Mesenchymal stem cell (in vitro differentiated cells and primary cell): ENCODE results near the gene DHRS4L2.

ENCODE experiments used
- DNase-seq: peaks from one replicate; pipeline ENCODE4 v3.0.0-alpha.2; 2013
- H2AFZ ChIP-seq: one replicate; pipeline ENCODE4 v1.6.1; 2013; ENCODE audit warnings: low read depth, mild to moderate bottlenecking, control low read depth, inconsistent platforms, low read length, moderate library complexity
- H2AK5ac ChIP-seq: 2 replicates; pipeline ENCODE4 v1.6.1; 2013; ENCODE audit warnings: low read length, moderate library complexity, mild to moderate bottlenecking, inconsistent platforms; ENCODE audit not compliant: severe bottlenecking
- H2BK120ac ChIP-seq: one replicate; pipeline ENCODE4 v1.6.1; 2013; ENCODE audit warnings: low read depth, mild to moderate bottlenecking, inconsistent platforms, low read length, moderate library complexity
- H2BK12ac ChIP-seq, 2 experiments: one replicate each; pipeline ENCODE4 v1.6.1; 2013; ENCODE audit warnings: inconsistent platforms in 2 of 2, low read length in 2 of 2, mild to moderate bottlenecking in 2 of 2, moderate library complexity in 2 of 2, control low read depth in 1 of 2
- H2BK15ac ChIP-seq: one replicate; pipeline ENCODE4 v1.6.1; 2013; ENCODE audit warnings: mild to moderate bottlenecking, low read depth, inconsistent platforms; ENCODE audit not compliant: poor library complexity, severe bottlenecking
- H2BK5ac ChIP-seq: 2 replicates; pipeline ENCODE4 v1.6.1; 2013; ENCODE audit warnings: low read depth, mild to moderate bottlenecking, low read length, control low read depth, inconsistent platforms; ENCODE audit not compliant: poor library complexity, severe bottlenecking
- H3K14ac ChIP-seq, 2 experiments: one replicate each; pipeline ENCODE4 v1.6.1; 2013; ENCODE audit warnings: inconsistent platforms in 2 of 2, low read length in 2 of 2, control low read depth in 1 of 2, mild to moderate bottlenecking in 1 of 2, moderate library complexity in 1 of 2
- H3K18ac ChIP-seq, 2 experiments: one replicate each; pipeline ENCODE4 v1.6.1; 2013; ENCODE audit warnings: inconsistent platforms in 2 of 2, low read length in 2 of 2, control low read depth in 1 of 2, low read depth in 1 of 2, mild to moderate bottlenecking in 1 of 2
- H3K23ac ChIP-seq, 2 experiments: one replicate each; pipeline ENCODE4 v1.6.1; 2013; ENCODE audit warnings: inconsistent platforms in 2 of 2, low read length in 2 of 2, mild to moderate bottlenecking in 2 of 2, moderate library complexity in 2 of 2, control low read depth in 1 of 2
- H3K27ac ChIP-seq: 2 replicates; pipeline ENCODE4 v1.5.1; 2013; ENCODE audit warnings: mild to moderate bottlenecking, moderate library complexity, low read length, control low read depth, inconsistent platforms; ENCODE audit not compliant: poor library complexity, severe bottlenecking
- H3K27me3 ChIP-seq, 2 experiments: 2 replicates each; pipeline versions ENCODE4 v1.6.1 to v1.7.0; 2013; ENCODE audit warnings: low read length in 2 of 2, mild to moderate bottlenecking in 2 of 2, moderate library complexity in 2 of 2, control low read depth in 1 of 2, inconsistent platforms in 1 of 2; ENCODE audit not compliant: control insufficient read depth in 1 of 2, insufficient read depth in 1 of 2
- H3K36me3 ChIP-seq, 2 experiments: 2 replicates each; pipeline versions ENCODE4 v1.6.1 to v1.7.0; 2013; ENCODE audit warnings: low read length in 2 of 2, control low read depth in 1 of 2, inconsistent platforms in 1 of 2, low read depth in 1 of 2, mild to moderate bottlenecking in 1 of 2; ENCODE audit not compliant: insufficient read depth in 2 of 2, control insufficient read depth in 1 of 2
- H3K4ac ChIP-seq, 2 experiments: one replicate each; pipeline ENCODE4 v1.6.1; 2013; ENCODE audit warnings: inconsistent platforms in 2 of 2, low read length in 2 of 2, mild to moderate bottlenecking in 2 of 2, moderate library complexity in 2 of 2, control low read depth in 1 of 2, low read depth in 1 of 2
- H3K4me1 ChIP-seq: 2 replicates; pipeline ENCODE4 v1.6.1; 2013; ENCODE audit warnings: low read depth, low read length, control low read depth; ENCODE audit not compliant: control insufficient read depth, insufficient read depth
- H3K4me2 ChIP-seq: 2 replicates; pipeline ENCODE4 v1.6.1; 2013; ENCODE audit warnings: low read length, mild to moderate bottlenecking, inconsistent platforms; ENCODE audit not compliant: poor library complexity, severe bottlenecking
- H3K4me3 ChIP-seq, 2 experiments: 2 replicates each; pipeline versions ENCODE4 v1.5.1 to v1.7.0; 2013; ENCODE audit warnings: low read length in 2 of 2, mild to moderate bottlenecking in 2 of 2, control low read depth in 1 of 2, low read depth in 1 of 2; ENCODE audit not compliant: insufficient read depth in 1 of 2
- H3K79me1 ChIP-seq: replicated peaks from 2 replicates; pipeline ENCODE4 v1.6.1; 2013; ENCODE audit warnings: mild to moderate bottlenecking, control low read depth, low read length, inconsistent platforms; ENCODE audit not compliant: poor library complexity, severe bottlenecking
- H3K9ac ChIP-seq: 2 replicates; pipeline ENCODE4 v1.7.0; 2013; ENCODE audit warnings: mild to moderate bottlenecking, low read length, moderate library complexity
- H3K9me3 ChIP-seq: 2 replicates; pipeline ENCODE4 v1.7.0; 2013; ENCODE audit warnings: mild to moderate bottlenecking, low read length; ENCODE audit not compliant: control insufficient read depth
- H4K8ac ChIP-seq: one replicate; pipeline ENCODE4 v1.6.1; 2013; ENCODE audit warnings: inconsistent platforms, mild to moderate bottlenecking, low read length, moderate library complexity
- H4K91ac ChIP-seq: one replicate; pipeline ENCODE4 v1.6.1; 2013; ENCODE audit warnings: mild to moderate bottlenecking, low read length, inconsistent platforms
- WGBS: methylation state at CpG from one replicate; pipeline ENCODE4 v1.1.7; 2013; ENCODE audit warnings: mixed read lengths; 5-methylcytosine and 5-hydroxymethylcytosine counted together

Gene DHRS4L2

GRCh38 chr14:24053548-24054323 lies 65.0 kb downstream of the DHRS4L2 start:
- Histone ChIP-seq H3K27ac (no peak overlapping the region), H3K14ac (no peak overlapping the region), H3K18ac (no peak overlapping the region), H3K36me3 (no peaks in the 10 kb centered on the region), H2BK15ac (no peak overlapping the region), H3K4me3 (no peak overlapping the region), H3K79me1 (no peaks in the 10 kb centered on the region), H3K23ac (no peak overlapping the region), H3K4me2 (no peak overlapping the region), H4K8ac (no peak overlapping the region), H2AFZ (no peak overlapping the region), H2BK120ac (no peak overlapping the region), H2BK5ac (no peak overlapping the region), H3K4me1 (peaks cover 15% of the 10 kb centered on the region), H3K4ac (no peak overlapping the region), H3K9me3 (no peaks in the 10 kb centered on the region), H4K91ac (no peak overlapping the region), H2AK5ac (no peak overlapping the region), H3K27me3 (peaks cover 50 to 83% of the 10 kb centered on the region in 2 experiments), H2BK12ac (no peak overlapping the region), H3K9ac (no peak overlapping the region)
- 86% methylated on average over 10 of the region's 10 CpGs for WGBS
- DNase-seq: no peak

GRCh38 chr14:24054324-24054641 lies 65.6 kb downstream of the DHRS4L2 start:
- H2BK15ac ChIP-seq: no peak overlapping the region
- no peak overlapping the region for H3K9ac ChIP-seq
- no peak overlapping the region for H3K4ac ChIP-seq
- no peak for DNase-seq
- no peaks in the 10 kb centered on the region for H3K36me3 ChIP-seq
- H2BK5ac ChIP-seq: no peak overlapping the region
- H2BK12ac ChIP-seq: no peak overlapping the region
- no peak overlapping the region for H3K18ac ChIP-seq
- H2BK120ac ChIP-seq: no peak overlapping the region
- peaks cover 46 to 85% of the 10 kb centered on the region in 2 experiments for H3K27me3 ChIP-seq
- H3K4me3 ChIP-seq: no peak overlapping the region
- H3K14ac ChIP-seq: no peak overlapping the region
- no peak overlapping the region for H3K23ac ChIP-seq
- H3K27ac ChIP-seq: no peak overlapping the region
- H4K91ac ChIP-seq: no peak overlapping the region
- H3K79me1 ChIP-seq: no peaks in the 10 kb centered on the region
- H2AFZ ChIP-seq: no peak overlapping the region
- H3K9me3 ChIP-seq: no peaks in the 10 kb centered on the region
- H3K4me2 ChIP-seq: no peak overlapping the region
- no peak overlapping the region for H2AK5ac ChIP-seq
- WGBS: 81% methylated on average over 6 of the region's 6 CpGs
- no peak overlapping the region for H4K8ac ChIP-seq
- peaks cover 15% of the 10 kb centered on the region for H3K4me1 ChIP-seq

GRCh38 chr14:24054646-24055045 lies 65.9 kb downstream of the DHRS4L2 start:
- H2BK12ac ChIP-seq: no peak overlapping the region
- WGBS: 81% methylated on average over 9 of the region's 9 CpGs
- no peak overlapping the region for H3K18ac ChIP-seq
- peaks cover 46 to 87% of the 10 kb centered on the region in 2 experiments for H3K27me3 ChIP-seq
- H3K4me2 ChIP-seq: no peak overlapping the region
- no peak overlapping the region for H3K23ac ChIP-seq
- H2AK5ac ChIP-seq: no peak overlapping the region
- no peak overlapping the region for H3K4me3 ChIP-seq
- no peak overlapping the region for H3K27ac ChIP-seq
- no peak overlapping the region for H3K4ac ChIP-seq
- no peak overlapping the region for H4K8ac ChIP-seq
- no peak overlapping the region for H3K9ac ChIP-seq
- no peak for DNase-seq
- H3K79me1 ChIP-seq: no peaks in the 10 kb centered on the region
- H3K4me1 ChIP-seq: peaks cover 15% of the 10 kb centered on the region
- no peak overlapping the region for H2BK5ac ChIP-seq
- H4K91ac ChIP-seq: no peak overlapping the region
- H2BK15ac ChIP-seq: no peak overlapping the region
- H2BK120ac ChIP-seq: no peak overlapping the region
- no peaks in the 10 kb centered on the region for H3K36me3 ChIP-seq
- no peaks in the 10 kb centered on the region for H3K9me3 ChIP-seq
- no peak overlapping the region for H3K14ac ChIP-seq
- H2AFZ ChIP-seq: no peak overlapping the region
